Measurements from ENCODE around the gene TCIRG1.

Gene TCIRG1

DNA sequence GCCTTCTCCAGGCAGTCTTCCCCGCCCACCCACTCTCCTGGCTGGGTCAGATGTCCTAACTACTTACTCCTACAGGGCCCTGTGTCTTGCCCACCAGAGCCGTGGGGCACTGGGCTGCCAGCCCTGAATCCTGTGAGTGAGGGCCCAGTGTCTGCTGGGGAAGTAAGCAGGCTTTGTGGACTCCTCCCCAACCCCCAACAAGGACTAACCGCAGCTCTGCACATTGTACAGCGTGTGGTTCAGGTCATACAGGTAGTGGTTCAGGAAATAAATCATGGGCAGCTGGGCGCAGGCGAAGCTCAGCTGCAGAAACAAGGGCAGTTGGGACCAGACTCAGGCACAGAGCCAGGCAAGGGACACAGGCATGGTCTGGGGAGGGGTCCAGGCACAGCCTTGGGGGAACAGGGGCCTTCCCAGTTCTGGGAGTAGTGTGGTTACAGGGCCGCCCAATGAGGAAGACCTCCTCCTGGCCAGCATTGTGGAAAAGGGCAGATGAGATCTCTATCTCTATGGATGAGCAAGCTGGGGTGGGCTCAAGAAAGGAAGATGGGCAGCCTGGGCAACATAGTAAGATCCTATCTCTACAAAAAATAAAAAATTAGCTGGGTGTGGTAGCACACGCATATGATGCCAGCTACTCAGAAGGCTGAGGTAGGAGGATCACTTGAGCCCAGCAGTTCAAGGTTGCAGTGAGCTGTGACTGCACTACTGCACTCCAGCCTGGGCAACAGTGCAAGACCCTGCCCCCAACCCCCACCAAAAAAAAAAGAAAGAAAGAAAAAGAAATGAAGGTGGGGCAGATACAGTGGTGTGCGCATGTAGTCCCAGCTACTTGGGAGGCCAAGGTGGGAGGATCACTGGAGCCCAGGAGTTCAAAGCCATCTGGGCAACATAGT lies 40.4 kb upstream of the TCIRG1 start:
- H3K9ac ChIP-seq (ENCODE audit: low read length) = no peak overlapping the region
- H3K9me3 ChIP-seq (ENCODE audit: control insufficient read depth, insufficient read depth, low read depth, low read length) = no peaks in the 10 kb centered on the region
- no peak overlapping the region for H3K4me3 ChIP-seq (ENCODE audit: low read depth, low read length)
- H3K27me3 ChIP-seq (ENCODE audit: control insufficient read depth, insufficient read depth, low read length) = peaks cover 3% of the 10 kb centered on the region; the same call in 1 of the 2 replicates
- peaks cover 12% of the 10 kb centered on the region for H3K4me1 ChIP-seq (ENCODE audit: control insufficient read depth, insufficient read depth, low read length)
- H3K36me3 ChIP-seq (ENCODE audit: control insufficient read depth, insufficient read depth, low read length) = no peaks in the 10 kb centered on the region
- H3K27ac ChIP-seq (ENCODE audit: low read depth, low read length) = no peak overlapping the region

DNA sequence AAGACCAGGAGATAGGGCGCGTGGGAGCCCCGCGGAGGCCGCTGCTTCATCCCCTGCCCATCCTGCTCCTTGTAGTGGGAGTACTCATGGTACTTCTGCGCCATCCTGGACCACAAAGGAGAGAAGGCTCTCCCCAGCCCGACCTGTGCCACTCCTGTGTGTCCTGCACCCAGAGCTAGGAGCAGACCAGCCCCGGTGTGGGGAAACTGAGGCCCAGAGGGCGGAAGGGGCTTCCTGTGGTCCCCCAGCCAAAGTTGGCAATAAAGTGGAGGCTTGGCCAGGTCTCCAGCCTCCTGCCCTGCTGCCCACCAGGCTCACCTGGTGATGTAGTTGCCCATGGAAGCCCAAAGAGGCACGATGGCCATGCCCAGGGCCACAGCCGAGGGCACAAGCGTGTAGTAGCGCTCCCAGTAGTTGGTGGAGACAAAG lies 39.6 kb upstream of the TCIRG1 start:
- Histone ChIP-seq H3K9ac (ENCODE audit: low read length) (no peak overlapping the region), H3K4me3 (ENCODE audit: low read depth, low read length) (no peak overlapping the region), H3K27me3 (ENCODE audit: control insufficient read depth, insufficient read depth, low read length) (peaks cover 3% of the 10 kb centered on the region; the same call in 1 of the 2 replicates), H3K9me3 (ENCODE audit: control insufficient read depth, insufficient read depth, low read depth, low read length) (no peaks in the 10 kb centered on the region), H3K4me1 (ENCODE audit: control insufficient read depth, insufficient read depth, low read length) (peaks cover 14% of the 10 kb centered on the region), H3K36me3 (ENCODE audit: control insufficient read depth, insufficient read depth, low read length) (no peaks in the 10 kb centered on the region), H3K27ac (ENCODE audit: low read depth, low read length) (no peak overlapping the region)

DNA sequence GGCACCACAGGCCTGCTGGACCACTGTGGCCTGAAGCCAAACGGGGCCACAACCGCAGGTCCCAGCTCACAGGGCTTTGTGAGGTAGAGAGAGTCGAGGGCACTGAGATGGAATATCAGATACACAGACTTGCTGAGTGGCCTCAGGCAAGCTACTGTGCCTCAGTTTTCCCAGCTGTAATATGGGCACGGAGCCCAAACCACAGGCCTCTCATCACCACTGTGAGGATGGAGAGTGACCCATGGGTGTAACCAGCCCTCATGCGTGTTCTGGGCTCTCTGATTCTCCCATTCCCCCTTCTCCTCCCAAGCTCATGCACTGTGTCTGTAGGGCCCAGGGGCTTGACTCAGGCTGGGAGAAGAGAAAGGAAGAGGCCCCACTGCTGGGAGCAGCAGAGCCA lies 39.1 kb upstream of the TCIRG1 start:
- Histone ChIP-seq H3K27ac (ENCODE audit: low read depth, low read length) (no peak overlapping the region), H3K36me3 (ENCODE audit: control insufficient read depth, insufficient read depth, low read length) (no peaks in the 10 kb centered on the region), H3K4me3 (ENCODE audit: low read depth, low read length) (no peak overlapping the region), H3K9ac (ENCODE audit: low read length) (no peak overlapping the region), H3K4me1 (ENCODE audit: control insufficient read depth, insufficient read depth, low read length) (peaks cover 19% of the 10 kb centered on the region), H3K9me3 (ENCODE audit: control insufficient read depth, insufficient read depth, low read depth, low read length) (no peaks in the 10 kb centered on the region), H3K27me3 (ENCODE audit: control insufficient read depth, insufficient read depth, low read length) (peaks cover 3% of the 10 kb centered on the region; the same call in 1 of the 2 replicates)

DNA sequence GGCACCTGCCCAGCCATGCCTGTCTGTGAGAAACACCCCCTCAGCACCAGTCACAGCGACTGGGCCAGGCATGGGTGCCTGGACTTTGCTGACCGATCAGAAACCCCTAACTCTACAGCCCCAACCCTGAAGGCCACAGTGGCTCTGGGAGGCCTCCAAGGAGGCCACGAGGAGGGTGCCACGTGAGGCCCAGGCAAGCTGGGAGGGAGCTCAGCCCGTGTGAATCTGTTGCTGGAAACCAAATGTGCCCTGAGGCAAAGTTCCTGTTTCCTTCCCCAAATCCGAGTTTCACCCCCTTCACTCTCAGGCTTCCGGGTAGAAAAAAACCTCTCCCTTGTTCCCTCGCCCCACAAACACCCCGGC lies 36.3 kb upstream of the TCIRG1 start:
- Histone ChIP-seq H3K9ac (ENCODE audit: low read length) (no peak overlapping the region), H3K27ac (ENCODE audit: low read depth, low read length) (no peak overlapping the region), H3K27me3 (ENCODE audit: control insufficient read depth, insufficient read depth, low read length) (peaks cover 3% of the 10 kb centered on the region; the same call in 1 of the 2 replicates), H3K9me3 (ENCODE audit: control insufficient read depth, insufficient read depth, low read depth, low read length) (no peaks in the 10 kb centered on the region), H3K4me3 (ENCODE audit: low read depth, low read length) (peak overlapping the region; percentile 68; the same call in 1 of the 2 replicates), H3K36me3 (ENCODE audit: control insufficient read depth, insufficient read depth, low read length) (no peaks in the 10 kb centered on the region), H3K4me1 (ENCODE audit: control insufficient read depth, insufficient read depth, low read length) (peaks cover 14% of the 10 kb centered on the region)

DNA sequence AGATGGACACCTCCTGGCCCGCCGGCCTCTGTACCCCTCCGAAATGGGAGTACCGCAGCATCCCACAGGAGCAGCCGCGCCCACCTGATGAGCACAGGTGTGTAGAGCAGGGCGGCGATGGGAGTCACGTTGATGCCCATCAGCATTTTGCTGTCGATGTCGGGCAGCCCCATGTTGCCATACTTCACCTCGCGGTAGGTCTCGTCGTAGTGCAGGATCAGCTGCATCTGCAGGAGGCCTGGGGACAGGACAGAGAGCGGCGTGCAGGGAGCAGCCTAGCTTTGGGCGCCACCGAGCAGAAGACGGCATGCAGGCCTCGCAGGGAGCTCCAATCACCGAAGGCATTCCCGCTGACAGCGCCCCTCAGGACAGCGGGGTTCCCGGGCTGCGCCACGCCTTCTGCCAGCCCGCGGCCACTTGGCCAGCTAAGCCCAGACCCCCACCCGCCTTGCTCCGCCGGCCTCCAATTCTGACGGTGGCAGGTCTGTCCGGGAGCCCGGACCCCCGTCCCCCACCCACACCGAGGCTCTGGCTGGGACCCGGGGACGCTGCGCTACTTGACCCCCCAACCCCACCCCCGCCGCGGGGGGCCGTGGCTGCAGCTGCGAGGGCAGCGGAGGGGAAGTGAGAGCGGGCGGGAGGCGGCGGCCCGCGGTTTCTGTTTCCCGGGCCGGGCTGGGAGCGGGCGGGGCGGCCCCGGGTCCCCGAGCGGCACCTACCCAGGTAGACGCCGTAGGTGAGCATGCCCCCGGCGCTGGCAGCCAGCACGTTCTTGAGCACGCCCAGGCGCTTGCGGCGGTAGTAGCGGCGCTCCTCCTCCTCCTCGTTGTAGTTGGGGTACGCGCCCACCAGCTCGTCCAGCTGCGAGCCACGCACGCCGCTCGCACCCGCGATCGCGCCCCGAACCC lies 35.6 kb upstream of the TCIRG1 start:
- H3K27me3 ChIP-seq (ENCODE audit: control insufficient read depth, insufficient read depth, low read length) = peaks cover 3% of the 10 kb centered on the region; the same call in 1 of the 2 replicates
- no peaks in the 10 kb centered on the region for H3K9me3 ChIP-seq (ENCODE audit: control insufficient read depth, insufficient read depth, low read depth, low read length)
- peaks cover 14% of the 10 kb centered on the region for H3K4me1 ChIP-seq (ENCODE audit: control insufficient read depth, insufficient read depth, low read length)
- H3K9ac ChIP-seq (ENCODE audit: low read length) = peak overlapping the region; percentile 29
- H3K4me3 ChIP-seq (ENCODE audit: low read depth, low read length) = peak overlapping the region; percentile 68
- no peaks in the 10 kb centered on the region for H3K36me3 ChIP-seq (ENCODE audit: control insufficient read depth, insufficient read depth, low read length)
- no peak overlapping the region for H3K27ac ChIP-seq (ENCODE audit: low read depth, low read length)

DNA sequence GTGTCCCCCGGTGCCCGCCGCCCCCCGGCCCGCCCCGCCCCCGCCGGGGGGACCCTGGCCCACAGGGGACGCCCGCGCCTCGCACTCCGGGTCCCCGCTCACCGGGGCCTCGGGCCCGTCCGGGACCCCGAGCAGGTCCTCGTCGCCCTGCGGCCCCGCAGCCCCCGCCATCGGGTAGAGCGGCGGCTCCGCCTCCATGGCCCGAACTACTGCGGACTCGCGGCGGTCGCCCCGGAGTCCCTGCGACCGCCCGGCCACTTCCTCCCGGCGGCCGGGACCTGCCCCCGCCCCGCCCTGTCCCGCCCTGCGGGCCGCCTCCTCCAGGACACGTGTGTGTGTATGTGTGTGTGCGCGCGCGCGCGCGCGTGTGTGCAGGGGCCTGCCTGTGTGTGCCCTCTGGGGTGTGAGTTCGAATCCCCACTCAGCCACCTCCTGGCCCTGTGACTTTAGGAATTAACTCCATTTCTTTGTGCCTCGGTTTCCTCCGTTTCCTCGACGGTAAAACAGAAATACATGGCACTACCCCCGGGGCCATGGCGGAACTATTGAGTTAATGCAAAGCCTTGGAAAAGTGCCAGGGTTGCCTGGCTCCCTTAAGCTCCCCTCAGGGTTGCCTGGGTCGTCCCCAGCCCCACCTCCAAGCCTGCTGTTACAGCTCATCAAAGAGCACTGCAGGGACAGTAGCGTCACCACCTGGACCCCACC lies 34.8 kb upstream of the TCIRG1 start, which contains the start of gene UNC93B1:
Gene UNC93B1, minus strand, starts transcription at position 252 of the 705 bp plus-strand sequence. Its CDS starts 54 bp downstream, at position 198.
- Histone ChIP-seq H3K27me3 (ENCODE audit: control insufficient read depth, insufficient read depth, low read length) (peaks cover 3% of the 10 kb centered on the region; the same call in 1 of the 2 replicates), H3K9me3 (ENCODE audit: control insufficient read depth, insufficient read depth, low read depth, low read length) (no peaks in the 10 kb centered on the region), H3K27ac (ENCODE audit: low read depth, low read length) (no peak within 1 kb of the TSS), H3K9ac (ENCODE audit: low read length) (peak within 1 kb of the TSS; percentile 29), H3K4me1 (ENCODE audit: control insufficient read depth, insufficient read depth, low read length) (peaks cover 14% of the 10 kb centered on the region), H3K4me3 (ENCODE audit: low read depth, low read length) (peak within 1 kb of the TSS; percentile 68), H3K36me3 (ENCODE audit: control insufficient read depth, insufficient read depth, low read length) (no peaks in the 10 kb centered on the region)

DNA sequence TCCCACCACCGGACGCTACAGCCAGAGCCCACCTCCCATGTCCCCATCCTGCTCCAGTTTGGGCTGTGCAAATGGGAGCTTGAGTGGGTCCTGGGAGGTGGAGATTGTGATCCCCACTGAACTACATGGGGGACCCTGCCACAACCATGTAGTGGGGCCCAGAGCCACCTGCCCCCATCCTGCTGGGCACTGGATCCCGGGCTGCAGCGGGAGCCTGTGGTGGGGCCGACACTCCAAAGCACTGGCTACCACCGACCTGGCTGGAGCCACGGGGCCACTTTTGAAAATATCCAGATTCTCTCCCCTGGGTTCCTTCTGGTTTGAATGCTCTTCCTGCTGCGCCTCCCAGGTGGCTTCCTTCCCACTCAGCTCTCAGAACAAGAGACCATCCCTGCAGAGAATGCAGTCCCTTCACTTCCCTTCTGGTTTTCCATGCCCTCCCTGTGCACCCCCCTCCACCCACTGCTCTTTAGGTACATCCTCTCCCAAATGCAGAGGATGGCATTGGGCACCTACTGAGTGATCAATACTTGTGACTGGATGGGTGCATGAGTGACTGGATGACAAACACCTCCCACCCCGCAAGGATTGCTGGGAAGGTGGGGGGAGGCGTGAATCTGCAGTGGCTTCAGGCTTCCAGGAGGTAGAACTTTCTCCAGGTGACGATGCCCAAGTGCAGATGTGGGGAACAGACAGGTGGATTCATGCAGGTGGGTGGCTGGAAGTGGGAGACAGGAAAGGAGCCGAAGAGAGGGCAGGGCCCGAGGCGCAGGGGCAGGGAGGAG lies 34.1 kb upstream of the TCIRG1 start:
- peak overlapping the region; percentile 68 for H3K4me3 ChIP-seq (ENCODE audit: low read depth, low read length)
- H3K4me1 ChIP-seq (ENCODE audit: control insufficient read depth, insufficient read depth, low read length) = peaks cover 16% of the 10 kb centered on the region
- no peak overlapping the region for H3K9ac ChIP-seq (ENCODE audit: low read length)
- no peak overlapping the region for H3K27ac ChIP-seq (ENCODE audit: low read depth, low read length)
- H3K9me3 ChIP-seq (ENCODE audit: control insufficient read depth, insufficient read depth, low read depth, low read length) = no peaks in the 10 kb centered on the region
- H3K36me3 ChIP-seq (ENCODE audit: control insufficient read depth, insufficient read depth, low read length) = no peaks in the 10 kb centered on the region
- peaks cover 3% of the 10 kb centered on the region; the same call in 1 of the 2 replicates for H3K27me3 ChIP-seq (ENCODE audit: control insufficient read depth, insufficient read depth, low read length)

DNA sequence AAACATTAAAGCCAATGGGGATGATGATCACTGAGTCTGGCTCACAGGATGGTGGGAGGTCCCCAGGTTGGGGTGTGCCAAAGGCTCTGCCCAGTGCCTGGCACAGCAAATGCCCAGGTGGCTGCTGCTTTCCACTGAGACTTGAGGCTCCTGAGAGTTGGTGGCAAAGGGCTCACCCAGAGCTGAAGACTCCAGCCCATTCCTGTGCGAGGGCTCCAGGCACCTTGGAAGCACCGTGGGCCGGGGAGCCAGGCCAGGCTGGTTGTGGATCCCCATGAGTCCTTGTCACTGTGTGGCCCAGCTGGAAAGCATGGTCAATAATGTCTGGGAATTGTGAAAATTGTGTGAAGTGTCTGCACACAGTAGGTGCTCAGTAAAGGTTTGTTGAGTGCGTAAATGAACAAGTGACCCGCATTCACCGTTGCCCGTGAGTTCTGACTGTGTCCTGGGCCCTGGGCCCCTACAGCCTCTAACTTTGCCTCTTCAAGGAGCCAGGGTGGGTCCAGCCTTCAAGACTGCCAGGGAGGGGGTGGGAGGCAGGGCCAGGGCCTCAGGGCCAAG lies 32.1 kb upstream of the TCIRG1 start:
- no peaks in the 10 kb centered on the region for H3K9me3 ChIP-seq (ENCODE audit: control insufficient read depth, insufficient read depth, low read depth, low read length)
- peaks cover 30% of the 10 kb centered on the region for H3K4me1 ChIP-seq (ENCODE audit: control insufficient read depth, insufficient read depth, low read length)
- H3K36me3 ChIP-seq (ENCODE audit: control insufficient read depth, insufficient read depth, low read length) = no peaks in the 10 kb centered on the region
- no peak overlapping the region for H3K4me3 ChIP-seq (ENCODE audit: low read depth, low read length)
- H3K9ac ChIP-seq (ENCODE audit: low read length) = no peak overlapping the region
- H3K27ac ChIP-seq (ENCODE audit: low read depth, low read length) = no peak overlapping the region
- H3K27me3 ChIP-seq (ENCODE audit: control insufficient read depth, insufficient read depth, low read length) = peaks cover 3% of the 10 kb centered on the region; the same call in 1 of the 2 replicates

DNA sequence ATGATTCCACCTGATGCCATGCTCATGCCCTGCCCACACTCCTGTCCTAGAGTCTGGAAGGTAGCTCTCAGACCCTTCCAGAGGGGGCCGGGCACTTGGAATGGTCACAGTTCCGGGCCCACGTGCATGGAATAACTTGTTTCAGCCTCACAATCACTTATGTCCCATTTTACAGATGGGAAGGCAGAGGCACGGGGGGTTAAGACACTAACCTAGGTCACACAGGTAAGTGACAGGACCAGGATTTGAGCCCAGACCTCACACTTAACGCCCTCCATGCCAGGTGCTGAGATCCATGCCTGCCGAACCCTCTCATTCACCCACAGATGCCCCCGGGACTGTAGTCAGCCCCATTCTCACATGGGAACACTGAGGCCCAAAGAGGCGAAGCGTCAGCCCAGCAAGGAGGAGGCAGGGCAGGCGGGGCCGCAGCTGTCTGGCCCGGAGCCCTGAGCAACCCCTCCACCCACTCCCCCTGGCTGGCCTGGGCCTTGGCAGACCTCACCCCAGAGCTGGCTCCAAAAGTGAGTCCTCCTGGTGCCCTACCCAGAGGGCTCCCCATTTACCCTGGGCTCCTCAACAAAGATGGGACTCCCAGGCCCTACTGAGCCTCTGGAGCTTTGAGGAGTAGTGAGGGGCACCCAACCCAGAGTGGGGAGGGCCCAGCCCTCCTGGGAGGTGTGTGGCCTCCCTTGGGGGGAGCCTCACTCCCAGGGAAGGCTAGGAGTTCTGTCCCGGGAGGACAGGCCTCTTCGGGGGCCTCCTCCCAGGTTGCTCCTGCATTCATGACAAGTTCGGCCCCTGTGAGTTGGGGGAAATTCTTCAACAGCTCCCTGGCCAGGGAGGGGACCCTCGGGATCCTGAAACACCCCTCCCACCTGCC lies 31.1 kb upstream of the TCIRG1 start:
- Histone ChIP-seq H3K9me3 (ENCODE audit: control insufficient read depth, insufficient read depth, low read depth, low read length) (no peaks in the 10 kb centered on the region), H3K4me3 (ENCODE audit: low read depth, low read length) (no peak overlapping the region), H3K4me1 (ENCODE audit: control insufficient read depth, insufficient read depth, low read length) (peaks cover 29% of the 10 kb centered on the region), H3K9ac (ENCODE audit: low read length) (no peak overlapping the region), H3K27ac (ENCODE audit: low read depth, low read length) (no peak overlapping the region), H3K27me3 (ENCODE audit: control insufficient read depth, insufficient read depth, low read length) (peaks cover 3% of the 10 kb centered on the region; the same call in 1 of the 2 replicates), H3K36me3 (ENCODE audit: control insufficient read depth, insufficient read depth, low read length) (no peaks in the 10 kb centered on the region)
